Bronchial epithelial cell (primary cell): Measurements from ENCODE around the gene AP3D1. TPM values are rescaled to one million over a fixed set of nuclear protein-coding genes. Genes with fewer than 3 reads are reported as not detected.

Source experiments
- DNase-seq: peaks from one replicate; pipeline ENCODE4 v3.0.0-alpha.2; 2010; ENCODE audit warnings: low read depth
- FAIRE-seq: peaks from 2 replicates; lab custom pipeline; 2011; peaks lifted over from hg19 to GRCh38; lab: Jason Lieb, UNC
- H3K27me3 ChIP-seq: 2 replicates; pipeline ENCODE4 v1.5.1; 2011; ENCODE audit warnings: low read length; ENCODE audit not compliant: control insufficient read depth, insufficient read depth
- H3K36me3 ChIP-seq: 2 replicates; pipeline ENCODE4 v1.5.1; 2011; ENCODE audit warnings: low read length; ENCODE audit not compliant: control insufficient read depth, insufficient read depth
- H3K4me3 ChIP-seq: 2 replicates; pipeline ENCODE4 v1.5.1; 2011; ENCODE audit warnings: mild to moderate bottlenecking, low read depth, low read length, control low read depth
- CTCF ChIP-seq: IDR thresholded peaks from 2 replicates; pipeline ENCODE4 v1.5.1; 2011; ENCODE audit warnings: mild to moderate bottlenecking, moderate library complexity, low read length, control low read depth, inconsistent platforms; ENCODE audit not compliant: insufficient read depth, severe bottlenecking
- total RNA-seq: library from RNA; depleted of rRNA; stranded (reverse); fragments of >200 nt; gene quantifications from 2 replicates; pipeline ENCODE4 v1.2.1, GENCODE V29; 2014

Gene AP3D1
- total RNA-seq, 1 donor from 2014 or later = 72.1 TPM

GRCh38 chr19:2057484-2058469 is 93.6 kb downstream of the AP3D1 start:
- no peaks in the 10 kb centered on the region for H3K27me3 ChIP-seq
- H3K36me3 ChIP-seq = no peaks in the 10 kb centered on the region
- FAIRE-seq (no peak), DNase-seq (no peak)
- TF ChIP-seq CTCF = no peak
- no peak overlapping the region for H3K4me3 ChIP-seq

- no peak for TF ChIP-seq CTCF
- FAIRE-seq (no peak), DNase-seq (no peak)
- Histone ChIP-seq H3K27me3 (no peaks in the 10 kb centered on the region), H3K36me3 (no peaks in the 10 kb centered on the region), H3K4me3 (no peak overlapping the region)
Measured at GRCh38 chr19:2056837-2057192, 94.6 kb downstream of the AP3D1 start.

- Histone ChIP-seq H3K27me3 (no peaks in the 10 kb centered on the region), H3K4me3 (peak overlapping the region; percentile 24), H3K36me3 (no peaks in the 10 kb centered on the region)
- no peak for TF ChIP-seq CTCF
- DNase-seq (peak; percentile 40), FAIRE-seq (no peak)
Measured at GRCh38 chr19:2055931-2056836, 95.2 kb downstream of the AP3D1 start.

- H3K4me3 ChIP-seq = no peak overlapping the region
- TF ChIP-seq CTCF = no peak
- no peak for DNase-seq
Measured at GRCh38 chr19:2054763-2055162, 96.6 kb downstream of the AP3D1 start.

GRCh38 chr19:2053601-2054389 is 97.6 kb downstream of the AP3D1 start:
- Histone ChIP-seq H3K36me3 (peaks cover 16% of the 10 kb centered on the region), H3K27me3 (no peaks in the 10 kb centered on the region), H3K4me3 (no peak overlapping the region)
- FAIRE-seq (no peak), DNase-seq (no peak)
- no peak for TF ChIP-seq CTCF

More at GRCh38 chr19:2054763-2055162, 96.6 kb downstream of the AP3D1 start:
- Histone ChIP-seq H3K27me3 (no peaks in the 10 kb centered on the region), H3K36me3 (peaks cover 6% of the 10 kb centered on the region)
- FAIRE-seq = no peak
